Fibroblast of pulmonary artery (primary cell): Measurements from ENCODE around the gene CREG2.
A peak's percentile ranks its signal among the peaks of the same experiment; 100 is the strongest.
"Not testable (repeated sequence)": the region's sequence is repeated elsewhere in the genome, so short reads cannot be mapped to it uniquely, and the experiment has no call there.

Source experiments
- DNase-seq: peaks from one replicate; pipeline ENCODE4 v3.0.0-alpha.2; 2010; ENCODE audit warnings: low read depth
- H3K4me3 ChIP-seq: replicated peaks from 2 replicates; pipeline ENCODE4 v1.5.1; 2011; ENCODE audit warnings: low read depth, mild to moderate bottlenecking, control low read depth, low read length, moderate library complexity
- TF ChIP-seq, protein P1 (sequence below): IDR thresholded peaks from 2 replicates; pipeline ENCODE4 v1.5.1; 2011; ENCODE audit warnings: mild to moderate bottlenecking, control low read depth, low read length, inconsistent platforms; ENCODE audit errors: missing control alignments

Gene CREG2

DNA sequence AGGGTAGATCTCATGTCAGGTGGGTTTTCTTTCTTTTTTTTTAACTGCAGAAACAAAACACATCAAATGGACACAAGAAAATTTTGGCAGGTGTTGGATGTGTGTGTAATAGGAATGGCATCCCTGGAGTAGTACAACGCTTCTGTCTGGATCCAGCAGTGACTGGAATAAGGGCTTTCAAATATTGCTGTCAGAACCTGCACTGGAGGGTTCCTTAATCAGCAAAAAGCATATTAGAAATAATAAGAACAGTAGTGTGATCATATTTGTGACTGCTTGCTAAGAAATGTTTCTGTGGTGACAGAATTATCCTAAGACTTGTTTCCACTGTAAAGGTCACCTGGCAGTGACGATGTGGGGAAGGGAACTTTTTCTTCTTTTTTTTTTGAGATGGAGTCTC, 30.8 kb downstream of the CREG2 start:
- DNase-seq = peak; percentile 41
- no peak overlapping the region for H3K4me3 ChIP-seq
- TF ChIP-seq, protein P1, sequence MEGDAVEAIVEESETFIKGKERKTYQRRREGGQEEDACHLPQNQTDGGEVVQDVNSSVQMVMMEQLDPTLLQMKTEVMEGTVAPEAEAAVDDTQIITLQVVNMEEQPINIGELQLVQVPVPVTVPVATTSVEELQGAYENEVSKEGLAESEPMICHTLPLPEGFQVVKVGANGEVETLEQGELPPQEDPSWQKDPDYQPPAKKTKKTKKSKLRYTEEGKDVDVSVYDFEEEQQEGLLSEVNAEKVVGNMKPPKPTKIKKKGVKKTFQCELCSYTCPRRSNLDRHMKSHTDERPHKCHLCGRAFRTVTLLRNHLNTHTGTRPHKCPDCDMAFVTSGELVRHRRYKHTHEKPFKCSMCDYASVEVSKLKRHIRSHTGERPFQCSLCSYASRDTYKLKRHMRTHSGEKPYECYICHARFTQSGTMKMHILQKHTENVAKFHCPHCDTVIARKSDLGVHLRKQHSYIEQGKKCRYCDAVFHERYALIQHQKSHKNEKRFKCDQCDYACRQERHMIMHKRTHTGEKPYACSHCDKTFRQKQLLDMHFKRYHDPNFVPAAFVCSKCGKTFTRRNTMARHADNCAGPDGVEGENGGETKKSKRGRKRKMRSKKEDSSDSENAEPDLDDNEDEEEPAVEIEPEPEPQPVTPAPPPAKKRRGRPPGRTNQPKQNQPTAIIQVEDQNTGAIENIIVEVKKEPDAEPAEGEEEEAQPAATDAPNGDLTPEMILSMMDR = no peak

DNA sequence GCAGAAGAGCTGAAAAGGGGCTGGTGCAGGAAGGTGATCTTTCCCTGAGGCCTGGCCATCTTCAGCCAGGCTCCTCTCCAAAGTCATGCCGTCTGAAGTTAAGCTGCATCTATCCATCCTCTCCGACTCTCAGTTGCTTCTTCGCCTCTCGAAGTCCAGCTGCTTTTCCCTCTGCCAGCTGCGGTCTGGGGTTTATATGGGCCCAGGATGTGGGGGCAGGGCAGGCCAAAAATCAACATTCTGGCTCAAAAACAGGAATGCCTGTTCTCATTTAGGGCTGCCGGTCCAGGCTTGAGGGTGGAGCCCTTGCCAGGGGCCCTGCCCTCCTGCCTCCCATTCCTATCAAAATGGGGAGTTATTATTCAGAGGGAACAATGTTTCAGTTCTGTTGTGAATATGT, 31.2 kb downstream of the CREG2 start:
- TF ChIP-seq, protein P1 = no peak

DNA sequence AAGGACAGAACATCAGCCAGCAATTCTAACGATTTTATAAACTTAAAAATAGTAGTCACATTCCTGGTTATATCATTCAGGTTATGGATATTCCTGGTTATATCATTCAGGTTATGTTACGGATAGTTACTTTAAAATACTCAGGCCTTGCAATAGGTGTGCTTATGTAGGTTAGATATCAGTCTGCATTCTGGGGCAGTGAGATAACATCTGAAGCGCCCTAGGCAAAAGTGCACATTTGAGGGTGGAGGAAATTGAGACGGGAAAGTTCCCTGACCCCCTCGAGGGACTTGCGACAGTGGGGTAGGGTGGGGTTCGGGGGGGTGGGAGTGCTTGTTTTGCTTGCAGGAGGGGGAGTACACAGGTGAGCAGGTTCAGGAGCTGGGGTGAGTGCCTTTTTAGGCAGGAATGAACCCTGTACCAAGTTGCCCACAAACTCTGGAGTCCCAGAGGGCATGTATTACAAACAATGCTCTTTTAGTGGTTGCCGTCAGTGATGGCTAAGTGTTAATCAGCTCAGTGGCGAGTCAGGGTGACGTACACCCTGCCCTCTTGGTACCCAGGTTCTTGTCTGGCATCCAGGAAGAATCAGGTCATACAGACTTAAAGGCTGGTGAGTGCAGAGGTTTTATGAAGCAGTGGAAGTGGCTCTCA, 31.8 kb downstream of the CREG2 start:
- TF ChIP-seq, protein P1 = no peak
- no peak overlapping the region for H3K4me3 ChIP-seq
- DNase-seq = no peak

More for the DNA sequence above, 31.2 kb downstream of the CREG2 start:
- H3K4me3 ChIP-seq = no peak overlapping the region
- no peak for DNase-seq

DNA sequence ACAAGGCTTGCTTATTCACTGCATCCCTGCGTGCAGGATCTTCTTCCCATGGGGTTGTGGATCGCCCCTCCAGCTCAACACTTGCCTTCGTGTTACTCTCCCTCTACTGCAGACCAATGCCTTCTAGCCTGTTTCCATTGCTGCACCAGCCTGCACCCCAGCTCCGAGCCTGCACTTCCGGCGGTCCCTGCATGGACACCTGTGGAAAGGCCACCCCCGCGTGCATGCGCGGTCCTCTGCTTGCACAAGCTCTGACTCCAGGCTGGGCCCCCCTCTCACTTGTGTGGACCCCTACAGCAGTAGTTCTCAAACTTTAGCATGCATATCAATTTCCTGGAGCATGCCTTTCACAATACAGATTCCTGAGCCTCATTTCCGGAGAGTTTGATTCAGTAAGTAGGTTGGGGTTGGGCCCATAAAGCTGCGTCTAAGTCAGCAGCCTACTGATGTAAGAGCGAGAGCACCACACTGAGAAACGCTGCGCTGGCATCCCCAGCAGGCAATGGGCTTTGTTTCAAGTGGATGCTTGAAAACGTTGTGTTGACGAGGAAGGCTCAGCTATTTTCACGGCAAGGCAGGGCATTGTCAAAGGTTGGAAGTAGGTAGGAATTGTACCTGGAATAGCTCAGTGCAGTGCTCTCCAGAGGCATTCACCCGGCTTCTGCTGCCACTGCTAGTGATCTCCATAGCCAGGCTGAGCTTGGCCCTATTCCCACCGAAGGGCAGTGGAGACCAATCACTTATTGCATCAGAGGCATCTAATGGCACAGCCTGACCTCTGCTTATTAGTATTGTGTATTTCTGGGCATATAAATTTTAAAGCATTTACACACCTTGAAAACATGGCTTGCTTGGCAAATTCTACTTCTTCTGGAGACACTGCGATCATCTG, 32.6 kb downstream of the CREG2 start:
- H3K4me3 ChIP-seq = no peak overlapping the region
- no peak for DNase-seq
- TF ChIP-seq, protein P1 = no peak

DNA sequence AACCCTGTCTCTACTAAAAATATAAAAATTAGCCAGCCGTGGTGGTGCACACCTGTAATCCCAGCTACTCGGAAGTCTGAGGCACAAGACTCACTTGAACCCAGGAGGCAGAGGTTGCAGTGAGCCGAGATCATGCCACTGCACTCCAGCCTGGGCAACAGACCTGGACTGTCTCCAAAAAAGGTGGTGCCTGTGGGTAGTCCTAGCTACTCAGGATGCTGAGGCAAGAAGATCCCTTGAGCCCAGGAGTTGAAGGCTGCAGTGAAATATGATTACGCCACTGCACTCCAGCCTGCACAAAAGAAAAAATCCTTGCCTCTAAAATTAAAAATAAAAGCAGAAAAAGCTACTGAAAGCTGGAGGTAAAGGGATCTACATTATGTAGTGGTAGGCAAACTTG, 34.7 kb downstream of the CREG2 start:
- not testable (repeated sequence) for DNase-seq

DNA sequence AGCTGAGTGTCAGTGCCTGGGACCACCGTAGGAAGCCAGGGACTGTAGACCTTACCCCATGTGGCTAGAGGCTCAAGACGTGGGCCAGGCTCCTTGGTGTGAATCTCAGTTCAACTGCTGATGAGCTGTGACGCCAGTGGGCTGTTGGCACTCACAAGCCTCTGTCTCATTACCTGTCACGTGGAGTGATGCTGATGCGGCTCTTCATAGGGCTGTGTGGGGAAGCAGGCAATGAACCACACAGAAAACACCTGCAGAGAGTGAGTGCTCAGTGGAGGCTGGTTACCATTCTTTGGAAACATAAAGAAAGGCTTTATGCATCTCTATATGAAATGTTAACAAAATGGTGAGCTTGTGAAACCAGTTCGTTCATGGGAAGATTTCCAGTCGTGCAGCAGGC, 36.1 kb downstream of the CREG2 start:
- no peak overlapping the region for H3K4me3 ChIP-seq
- no peak for DNase-seq
- TF ChIP-seq, protein P1 = no peak

More for the DNA sequence above, 34.7 kb downstream of the CREG2 start:
- not testable (repeated sequence) for H3K4me3 ChIP-seq

DNA sequence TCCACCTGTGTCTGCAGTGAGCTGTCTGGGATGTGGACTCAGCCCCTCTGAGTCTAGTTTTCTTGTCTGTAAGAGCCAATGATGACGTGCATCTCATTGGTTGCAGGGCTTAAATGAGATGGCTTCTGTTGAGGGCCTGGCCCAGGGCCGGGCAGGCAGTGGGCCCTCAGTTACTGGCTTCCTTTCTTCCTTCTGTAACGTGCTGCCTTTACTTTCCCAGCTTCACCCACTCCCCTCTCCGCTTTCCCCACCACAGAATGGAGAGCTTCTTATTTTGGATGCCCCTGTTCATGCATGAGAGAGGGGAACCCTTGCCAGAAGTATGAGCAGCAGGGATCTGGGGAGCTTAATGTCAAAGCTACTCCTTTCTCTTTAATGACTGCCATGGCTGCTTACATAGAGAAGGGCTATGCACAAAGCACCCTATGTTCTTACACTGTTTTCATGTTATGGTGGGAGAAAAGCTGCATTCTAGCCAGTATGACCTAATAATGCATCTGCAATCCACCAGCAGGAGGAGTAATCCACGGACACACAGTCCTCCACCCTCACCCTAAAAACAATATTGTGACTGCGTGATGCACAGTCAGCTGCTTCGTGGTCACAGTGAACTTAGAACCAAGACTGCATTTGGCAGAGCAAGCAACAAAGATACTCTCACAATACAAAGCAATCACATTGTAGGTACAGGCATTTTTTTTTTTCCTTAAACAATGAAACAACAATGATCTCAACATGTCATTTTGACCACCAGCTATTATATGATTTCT, 37.2 kb downstream of the CREG2 start:
- TF ChIP-seq, protein P1 = peak; percentile 56
- peak; percentile 62 for DNase-seq
- no peak overlapping the region for H3K4me3 ChIP-seq
